HG02759 (cell line): ENCODE results near the gene AP2A1.

Experiments
- ATAC-seq: cut with Tn5 transposase; IDR thresholded peaks from one replicate; pipeline ENCODE4 v1.9.1; 2021; ENCODE audit warnings: mild to moderate bottlenecking, moderate library complexity; ENCODE audit not compliant: unreplicated experiment

AP2A1 gene

GRCh38 chr19:49837009-49837310 is 70.2 kb downstream of the AP2A1 start:
- ATAC-seq, result no peak

DNA sequence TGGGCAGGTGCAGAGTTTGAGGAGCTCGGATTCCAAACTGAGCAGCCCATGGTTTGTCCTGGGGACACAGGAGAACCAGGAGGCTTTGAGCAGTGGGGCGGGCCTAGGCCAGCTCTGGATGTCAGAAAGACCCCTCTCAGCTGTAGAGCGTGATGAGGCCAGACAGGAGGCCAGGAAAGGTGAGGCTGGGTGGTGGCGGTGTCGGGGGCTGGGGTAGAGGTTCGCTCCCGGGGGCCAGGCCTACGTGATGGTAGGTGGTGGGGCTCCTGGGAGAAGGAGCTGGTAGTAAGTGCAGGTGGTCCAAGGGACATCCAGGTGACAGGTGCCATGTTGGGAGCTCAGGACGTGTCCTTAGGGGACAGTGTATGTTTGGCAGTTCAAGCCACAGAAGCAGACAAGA is 70.6 kb downstream of the AP2A1 start:
- no peak for ATAC-seq

- no peak for ATAC-seq
Observed at GRCh38 chr19:49838885-49839588, 72.2 kb downstream of the AP2A1 start.

DNA sequence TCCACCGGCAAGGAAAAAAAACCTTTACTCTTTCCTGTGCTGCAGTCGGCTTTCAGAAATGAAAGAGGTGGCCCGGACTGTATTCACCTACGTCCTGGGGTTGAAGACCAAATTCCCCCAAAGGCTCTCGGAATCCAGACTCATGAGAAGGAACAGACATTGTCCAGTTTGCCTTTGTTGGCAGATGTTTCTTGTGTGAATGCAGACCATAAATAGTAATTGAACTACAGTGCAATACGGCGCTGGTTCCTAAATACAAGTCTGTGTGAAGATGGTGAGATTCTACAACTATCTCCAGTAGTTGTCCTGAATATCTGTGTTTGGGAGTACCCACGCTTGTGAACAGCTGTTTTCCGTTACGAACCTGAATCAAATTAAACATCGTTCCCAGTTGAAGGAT is 72.9 kb downstream of the AP2A1 start:
- no peak for ATAC-seq

- no peak for ATAC-seq
Observed at GRCh38 chr19:49840321-49840720, 73.5 kb downstream of the AP2A1 start.

DNA sequence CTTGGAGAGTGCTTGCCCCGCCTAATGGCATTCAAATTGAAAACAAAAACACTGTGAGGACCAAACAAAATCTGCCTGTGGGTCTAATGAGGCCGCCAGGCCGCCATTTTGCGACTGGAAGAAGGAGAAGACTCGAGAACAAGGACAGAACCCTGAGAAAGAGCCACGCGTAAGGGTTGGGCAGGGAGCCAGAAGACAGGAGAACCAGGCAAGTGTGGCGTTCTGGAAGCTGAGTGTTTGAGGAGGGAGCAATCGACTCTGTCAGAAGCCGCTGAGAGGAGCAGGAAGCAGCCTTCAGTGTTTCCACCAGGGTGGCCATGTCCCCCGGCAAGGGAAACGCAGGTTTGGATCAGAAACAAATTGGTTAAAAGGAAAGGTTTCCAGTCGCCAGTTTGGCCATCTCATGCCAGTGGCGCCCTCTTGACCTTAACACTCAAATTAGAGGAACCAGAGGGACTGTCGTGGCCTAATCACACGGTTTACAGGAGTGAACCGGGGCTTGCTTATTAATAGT is 74.0 kb downstream of the AP2A1 start:
- no peak for ATAC-seq

DNA sequence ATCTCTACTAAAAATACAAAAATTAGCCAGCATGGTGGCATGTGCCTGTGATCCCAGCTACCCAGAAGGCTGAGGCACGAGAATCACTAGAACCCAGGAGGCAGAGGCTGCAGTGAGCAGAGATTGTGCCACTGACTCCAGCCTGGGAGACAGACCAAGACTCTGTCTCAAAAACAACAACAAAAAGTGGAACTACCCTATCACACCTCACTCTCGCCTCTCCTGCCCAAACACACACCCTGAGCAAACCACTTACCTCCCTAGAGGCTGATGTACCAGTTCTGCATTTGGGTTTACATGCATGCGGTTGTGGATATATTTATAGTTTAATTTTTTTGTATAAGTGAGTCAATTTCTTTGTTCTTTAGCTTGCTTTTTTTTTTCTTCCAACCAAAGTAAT is 76.5 kb downstream of the AP2A1 start:
- no peak for ATAC-seq

DNA sequence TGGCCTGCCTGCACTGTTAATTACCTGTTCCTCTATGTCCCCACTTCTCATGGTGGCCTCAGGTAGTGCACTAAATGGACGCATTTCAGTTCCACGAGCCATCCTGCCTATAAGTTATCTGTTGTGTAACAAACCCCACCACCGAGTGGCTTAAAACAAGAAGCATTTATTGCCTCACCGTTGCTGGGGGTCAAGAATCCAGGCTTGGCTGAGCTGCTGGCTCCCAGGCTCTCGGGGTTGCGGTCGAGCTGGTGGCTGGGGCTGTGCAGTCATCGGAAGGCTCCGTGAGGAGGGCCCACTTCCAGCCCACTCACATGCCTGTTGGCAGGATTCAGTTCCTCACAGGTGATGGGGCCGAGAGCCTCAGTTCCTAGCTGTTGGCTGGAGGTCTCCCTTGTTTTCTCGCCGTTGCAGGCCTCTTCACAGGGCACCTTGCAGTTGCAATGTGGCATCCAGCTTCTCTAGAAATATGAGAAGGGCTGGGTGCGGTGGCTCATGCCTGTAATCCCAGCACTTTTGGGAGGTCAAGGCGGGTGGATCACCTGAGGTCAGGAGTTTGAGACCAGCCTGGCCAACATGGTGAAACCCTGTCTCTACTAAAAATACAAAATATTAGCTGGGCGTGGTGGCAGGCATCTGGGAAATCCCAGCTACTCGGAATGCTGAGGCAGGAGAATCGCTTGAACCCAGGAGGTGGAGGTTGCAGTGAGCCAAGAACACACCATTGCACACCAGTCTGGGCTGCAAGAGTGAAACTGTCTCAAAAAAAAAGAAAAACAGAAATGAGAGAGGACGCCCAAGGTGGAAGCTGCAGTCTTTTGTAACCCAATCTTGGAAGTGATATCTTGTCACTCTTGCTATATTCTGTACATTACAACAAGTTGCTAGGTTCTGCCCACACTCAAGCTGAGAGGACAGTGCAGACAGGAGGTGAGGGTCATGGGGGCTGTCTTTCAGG is 77.6 kb downstream of the AP2A1 start:
- no peak for ATAC-seq

DNA sequence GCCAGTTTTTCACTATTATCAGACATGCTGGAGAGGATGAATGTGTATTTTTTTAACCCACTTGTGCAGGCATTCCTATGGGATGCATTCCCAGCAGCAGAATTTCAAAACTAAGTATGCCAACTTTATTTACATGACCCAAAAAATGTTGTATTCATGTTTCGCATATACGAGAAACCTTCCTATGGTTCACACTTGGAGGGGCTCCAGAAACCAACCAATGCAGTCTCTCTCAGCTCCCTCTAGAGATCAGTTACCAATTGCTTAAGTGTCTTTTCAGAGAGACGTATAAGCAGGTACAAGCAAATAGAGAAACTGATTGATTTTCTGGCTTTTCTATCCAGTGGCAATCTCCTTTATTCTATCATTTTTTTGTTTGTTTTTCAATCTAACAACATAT is 78.6 kb downstream of the AP2A1 start:
- ATAC-seq, result no peak

- ATAC-seq, result no peak
Observed at GRCh38 chr19:49846408-49846807, 79.6 kb downstream of the AP2A1 start.

DNA sequence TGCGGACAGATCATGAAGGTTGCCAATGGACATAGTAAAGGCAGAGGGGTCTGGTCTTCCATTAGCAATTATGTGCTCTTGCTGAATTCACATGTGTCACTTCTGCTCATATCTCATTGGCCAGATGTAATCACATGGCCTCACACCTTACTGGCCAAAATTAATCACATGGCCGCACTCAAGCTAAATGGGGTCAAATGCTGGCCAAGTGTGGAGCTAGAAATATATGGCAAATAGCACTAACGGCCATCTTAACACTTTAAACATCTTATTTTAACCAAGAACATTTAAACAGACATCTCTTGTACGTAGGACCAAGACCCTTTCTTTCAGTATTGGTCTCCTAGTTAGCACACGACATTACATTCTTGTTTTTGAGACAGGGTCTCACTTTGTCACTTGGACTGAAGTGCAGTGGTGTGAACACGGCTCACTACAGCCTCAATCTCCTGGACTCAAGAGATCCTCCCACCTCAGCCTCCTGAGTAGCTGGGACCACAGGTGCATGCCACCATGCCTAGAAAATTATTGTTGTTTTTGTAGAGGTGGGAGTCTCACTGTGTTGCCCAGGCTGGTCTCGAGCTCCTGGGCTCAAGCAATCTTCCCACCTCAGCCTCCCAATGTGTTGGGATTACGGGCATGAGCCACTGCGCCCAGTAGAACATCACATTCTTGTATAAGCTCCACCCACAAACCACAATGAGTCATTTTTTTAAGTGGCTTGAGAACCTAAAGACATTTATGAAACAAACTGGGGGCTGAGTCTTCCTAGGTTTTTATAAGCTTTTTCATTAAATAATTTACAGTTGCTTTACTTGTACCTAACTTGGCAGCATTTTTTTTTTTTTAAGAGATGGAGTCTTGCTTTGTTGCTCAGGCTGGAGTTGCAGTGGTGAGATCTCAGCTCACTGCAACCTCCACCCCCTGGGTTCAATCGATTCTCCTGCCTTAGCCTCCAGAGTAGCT is 81.2 kb downstream of the AP2A1 start:
- ATAC-seq, result no peak

DNA sequence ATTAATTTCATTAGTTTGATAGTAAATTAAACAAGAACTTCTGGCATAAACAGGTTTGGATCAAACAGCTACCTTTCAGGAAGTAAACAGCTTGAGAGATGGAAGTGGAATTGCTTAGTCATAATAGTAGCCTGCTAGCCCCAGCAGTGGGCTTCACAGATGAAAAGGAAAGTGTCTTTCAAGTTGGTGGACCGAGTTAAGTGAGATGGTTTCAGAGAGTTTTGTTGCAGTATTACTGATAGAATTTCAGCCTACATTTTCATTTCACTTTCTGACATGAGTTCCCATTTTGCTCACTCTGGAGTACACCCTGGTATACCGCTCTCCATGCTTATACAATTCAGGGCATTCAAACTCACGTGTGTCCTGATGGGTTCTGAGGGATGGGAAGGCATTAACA is 82.1 kb downstream of the AP2A1 start:
- ATAC-seq, result no peak

DNA sequence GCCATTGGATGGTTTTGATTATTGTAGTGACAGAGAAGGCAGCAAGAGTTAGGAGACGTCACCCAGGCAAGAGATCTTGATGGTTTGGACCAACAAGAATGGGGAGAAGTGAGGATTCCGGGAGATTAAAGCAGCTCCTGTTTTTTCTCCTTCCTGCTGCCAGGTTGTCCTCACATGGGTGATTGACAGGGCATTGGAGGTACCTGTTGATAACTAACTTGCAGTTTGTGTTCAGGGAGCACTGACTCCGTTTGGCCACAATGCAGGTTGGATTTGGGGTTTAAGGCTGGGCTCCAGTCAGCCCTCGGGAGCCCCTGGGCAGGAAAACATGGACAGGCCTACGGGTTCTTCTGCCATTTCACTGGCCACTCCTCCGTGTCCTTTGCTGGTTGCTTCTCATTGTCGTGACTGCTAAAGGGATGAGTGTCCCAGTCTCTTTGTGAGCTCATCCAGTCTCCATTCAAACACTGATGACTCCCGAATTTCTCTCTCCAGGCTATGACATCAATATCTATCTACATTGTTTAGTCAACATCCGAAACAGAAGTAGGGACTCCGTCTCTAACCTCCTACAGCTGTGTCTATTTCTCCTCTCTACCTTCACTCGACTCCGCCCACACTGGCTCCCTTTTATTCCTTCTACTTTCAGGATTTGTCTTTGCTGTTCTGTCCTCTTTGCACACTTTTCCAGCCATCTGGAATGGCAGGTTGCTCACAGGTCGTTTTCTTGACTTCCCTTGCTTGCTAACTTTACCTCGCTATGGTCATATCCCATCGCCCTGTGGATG is 82.8 kb downstream of the AP2A1 start:
- ATAC-seq, result no peak

GRCh38 chr19:49850221-49850486 is 83.4 kb downstream of the AP2A1 start:
- ATAC-seq, result peak; percentile 2

GRCh38 chr19:49850487-49851342 is 83.9 kb downstream of the AP2A1 start, which contains the start of gene PTOV1:
Gene PTOV1 (plus strand): TSS chr19:49851159.
- ATAC-seq, result peak; percentile 76

GRCh38 chr19:49851456-49852259 is 84.9 kb downstream of the AP2A1 start:
- ATAC-seq, result peak; percentile 10

GRCh38 chr19:49852631-49853126 is 85.9 kb downstream of the AP2A1 start:
- ATAC-seq, result no peak

DNA sequence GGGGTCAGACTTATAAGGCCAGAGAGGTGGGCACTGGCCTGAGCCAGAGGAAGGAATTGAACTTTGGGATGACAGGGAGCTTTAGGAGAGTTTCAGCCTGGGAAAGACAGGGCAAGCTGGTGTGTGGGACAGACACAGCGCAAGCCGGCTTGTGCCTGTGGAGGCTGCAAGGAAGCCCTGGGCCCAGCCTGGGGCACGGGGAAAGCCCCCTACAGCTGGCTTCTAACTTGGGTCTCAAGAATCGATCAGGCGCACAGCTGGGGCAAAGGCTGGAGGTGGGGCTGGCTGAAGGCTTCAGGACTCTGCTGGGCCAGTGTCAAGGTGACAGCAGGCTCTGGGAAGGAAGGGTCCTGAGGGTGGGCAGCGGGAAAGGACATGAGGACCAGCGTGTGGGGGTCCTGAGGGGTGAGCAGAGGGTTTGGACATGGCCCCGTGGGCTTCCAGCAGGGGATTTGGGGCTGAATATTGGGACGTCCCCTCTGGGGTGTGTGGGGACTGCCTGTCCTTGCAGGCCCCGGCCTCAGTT is 87.1 kb downstream of the AP2A1 start:
- ATAC-seq, result no peak
